Hepatocyte (in vitro differentiated cells): ENCODE data around the gene WIPF3. TPM values are rescaled to one million over a fixed set of nuclear protein-coding genes. Genes with fewer than 3 reads are reported as not detected.

ENCODE experiments used
- DNase-seq: peaks from one replicate; pipeline ENCODE4 v3.0.0-alpha.2; 2016; ENCODE audit warnings: low spot score
- H2AFZ ChIP-seq: fragments of 200-600 bp; sonication (generic); 2 replicates; pipeline ENCODE4 v1.6.0; 2016; ENCODE audit warnings: antibody characterized with exemption, mild to moderate bottlenecking
- H3K27ac ChIP-seq: fragments of 200-600 bp; sonication (generic); 2 replicates; pipeline ENCODE4 v1.5.1; 2016; ENCODE audit warnings: mild to moderate bottlenecking
- H3K27me3 ChIP-seq: fragments of 200-600 bp; sonication (generic); 2 replicates; pipeline ENCODE4 v1.6.1; 2016
- H3K36me3 ChIP-seq: fragments of 200-600 bp; sonication (generic); replicated peaks from 2 replicates; pipeline ENCODE4 v1.5.1; 2016; ENCODE audit warnings: low read depth; ENCODE audit not compliant: insufficient read depth
- H3K4me1 ChIP-seq: fragments of 200-600 bp; sonication (generic); 2 replicates; pipeline ENCODE4 v1.5.1; 2016; ENCODE audit warnings: mild to moderate bottlenecking, moderate library complexity; ENCODE audit not compliant: insufficient read depth
- H3K4me2 ChIP-seq: fragments of 200-600 bp; sonication (generic); 2 replicates; pipeline ENCODE4 v1.6.0; 2016
- H3K4me3 ChIP-seq: fragments of 200-600 bp; sonication (generic); 2 replicates; pipeline ENCODE4 v1.5.1; 2016; ENCODE audit warnings: mild to moderate bottlenecking
- H3K79me2 ChIP-seq: fragments of 200-600 bp; sonication (generic); 2 replicates; pipeline ENCODE4 v1.6.0; 2017; ENCODE audit warnings: mild to moderate bottlenecking
- H3K9me2 ChIP-seq: fragments of 200-600 bp; sonication (generic); replicated peaks from 2 replicates; pipeline ENCODE4 v1.6.0; 2017; ENCODE audit warnings: mild to moderate bottlenecking; ENCODE audit not compliant: insufficient read depth
- H3K9me3 ChIP-seq: fragments of 200-600 bp; sonication (generic); 2 replicates; pipeline ENCODE4 v1.5.1; 2016; ENCODE audit warnings: low read depth, mild to moderate bottlenecking
- H4K20me1 ChIP-seq: fragments of 200-600 bp; sonication (generic); 2 replicates; pipeline ENCODE4 v1.6.0; 2016; ENCODE audit warnings: mild to moderate bottlenecking; ENCODE audit not compliant: insufficient read depth, poor library complexity, severe bottlenecking
- CTCF ChIP-seq: fragments of 200-600 bp; sonication (generic); IDR thresholded peaks from 2 replicates; pipeline ENCODE4 v1.5.1; 2016; ENCODE audit warnings: antibody characterized with exemption, mild to moderate bottlenecking; ENCODE audit not compliant: poor library complexity
- EZH2 ChIP-seq: fragments of 200-600 bp; sonication (generic); IDR thresholded peaks from 2 replicates; pipeline ENCODE4 v1.6.1; 2016; ENCODE audit warnings: antibody characterized with exemption, mild to moderate bottlenecking, borderline replicate concordance
- EZH2phosphoT487 ChIP-seq: fragments of 200-600 bp; sonication (generic); IDR thresholded peaks from one replicate; pipeline ENCODE4 v1.6.1; 2018; ENCODE audit warnings: antibody characterized with exemption, mild to moderate bottlenecking, low read depth, moderate library complexity; ENCODE audit not compliant: unreplicated experiment, severe bottlenecking
- WGBS: methylation state at CpG from one replicate; pipeline ENCODE4 v1.1.6; 2016; ENCODE audit warnings: low lambda C conversion rate; ENCODE audit errors: missing lambda C conversion rate; 5-methylcytosine and 5-hydroxymethylcytosine counted together
- polyA plus RNA-seq: library from polyadenylated mRNA; unstranded; fragments of >200 nt; fragmentation: Nextera tagmentation; extraction: Ambion mirVana; gene quantifications from 2 replicates; pipeline ENCODE4 v1.2.1, GENCODE V29; 2016
- total RNA-seq: library from RNA; depleted of rRNA; stranded (reverse); fragments of >200 nt; gene quantifications from 2 replicates; pipeline ENCODE4 v1.2.3, GENCODE V29; 2014

The WIPF3 gene
- total and polyA plus RNA-seq, 2 experiments from 2014 or later = 0.98 to 2.4 TPM

- TF ChIP-seq CTCF (no peak), EZH2 (no peak), EZH2phosphoT487 (no peak)
- H3K4me1 ChIP-seq = peaks cover 4% of the 10 kb centered on the region
- H2AFZ ChIP-seq = no peak overlapping the region
- H3K4me2 ChIP-seq = no peak overlapping the region
- H3K27me3 ChIP-seq = no peaks in the 10 kb centered on the region
- DNase-seq = no peak
- no peaks in the 10 kb centered on the region for H3K36me3 ChIP-seq
- no peak overlapping the region for H3K27ac ChIP-seq
- H3K4me3 ChIP-seq = no peak overlapping the region
- no peaks in the 10 kb centered on the region for H3K79me2 ChIP-seq
- no peaks in the 10 kb centered on the region for H4K20me1 ChIP-seq
- H3K9me3 ChIP-seq = no peaks in the 10 kb centered on the region
- no peaks in the 10 kb centered on the region for H3K9me2 ChIP-seq
- WGBS = 68% methylated on average over 7 of the region's 7 CpGs
These were observed 75.4 kb downstream of the WIPF3 start for GRCh38 chr7:29881724-29882123.

GRCh38 chr7:29882481-29882880 lies 76.2 kb downstream of the WIPF3 start:
- H3K4me1 ChIP-seq = peaks cover 4% of the 10 kb centered on the region
- no peak overlapping the region for H2AFZ ChIP-seq
- H3K4me2 ChIP-seq = no peak overlapping the region
- no peaks in the 10 kb centered on the region for H3K79me2 ChIP-seq
- H3K9me3 ChIP-seq = no peaks in the 10 kb centered on the region
- H3K9me2 ChIP-seq = no peaks in the 10 kb centered on the region
- H4K20me1 ChIP-seq = no peaks in the 10 kb centered on the region
- TF ChIP-seq EZH2phosphoT487 (no peak), CTCF (no peak), EZH2 (no peak)
- WGBS = 90% methylated on average over 1 of the region's 1 CpG
- H3K27me3 ChIP-seq = no peaks in the 10 kb centered on the region
- H3K4me3 ChIP-seq = no peak overlapping the region
- H3K36me3 ChIP-seq = no peaks in the 10 kb centered on the region
- H3K27ac ChIP-seq = no peak overlapping the region
- no peak for DNase-seq

GRCh38 chr7:29883462-29884398 lies 77.4 kb downstream of the WIPF3 start:
- no peaks in the 10 kb centered on the region for H3K9me3 ChIP-seq
- WGBS = 33% methylated on average over 26 of the region's 46 CpGs
- no peak overlapping the region for H3K4me3 ChIP-seq
- peak overlapping the region; percentile 77 for H3K4me2 ChIP-seq
- no peaks in the 10 kb centered on the region for H3K36me3 ChIP-seq
- peak overlapping the region; percentile 35 for H2AFZ ChIP-seq
- peaks cover 4% of the 10 kb centered on the region for H3K4me1 ChIP-seq
- no peaks in the 10 kb centered on the region for H3K27me3 ChIP-seq
- DNase-seq = peak; percentile 21
- H4K20me1 ChIP-seq = no peaks in the 10 kb centered on the region
- TF ChIP-seq CTCF (no peak), EZH2 (no peak), EZH2phosphoT487 (no peak)
- H3K27ac ChIP-seq = no peak overlapping the region
- H3K79me2 ChIP-seq = no peaks in the 10 kb centered on the region
- no peaks in the 10 kb centered on the region for H3K9me2 ChIP-seq
